ENCODE results near the gene SMURF1.
"Not testable (repeated sequence)": the region's sequence is repeated elsewhere in the genome, so short reads cannot be mapped to it uniquely, and the experiment has no call there.

The SMURF1 gene

DNA sequence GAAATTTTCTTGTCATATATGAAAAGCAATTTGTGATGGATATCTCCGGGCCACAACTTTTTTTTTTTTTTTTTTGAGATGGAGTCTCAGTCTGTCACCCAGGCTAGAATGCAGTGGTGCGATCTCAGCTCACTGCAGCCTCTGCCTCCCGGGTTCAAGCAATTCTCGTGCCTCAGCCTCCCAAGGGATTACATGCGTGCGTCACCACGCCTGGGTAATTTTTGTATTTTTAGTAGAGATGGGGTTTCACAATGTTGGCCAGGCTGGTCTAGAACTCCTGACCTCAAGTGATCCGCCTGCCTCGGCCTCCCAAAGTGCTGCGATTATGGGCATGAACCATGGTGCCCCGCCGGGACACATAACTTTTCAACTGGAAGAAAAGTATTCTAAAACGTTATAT lies 40.1 kb downstream of the SMURF1 start:
- in situ Hi-C loops (cut with HindIII; ENCODE audit: low pct_ligation_motif_present, low pct_unique_long_range_greater_than_20kb, low sequenced_read_pairs); DNase-seq: not testable (repeated sequence)

DNA sequence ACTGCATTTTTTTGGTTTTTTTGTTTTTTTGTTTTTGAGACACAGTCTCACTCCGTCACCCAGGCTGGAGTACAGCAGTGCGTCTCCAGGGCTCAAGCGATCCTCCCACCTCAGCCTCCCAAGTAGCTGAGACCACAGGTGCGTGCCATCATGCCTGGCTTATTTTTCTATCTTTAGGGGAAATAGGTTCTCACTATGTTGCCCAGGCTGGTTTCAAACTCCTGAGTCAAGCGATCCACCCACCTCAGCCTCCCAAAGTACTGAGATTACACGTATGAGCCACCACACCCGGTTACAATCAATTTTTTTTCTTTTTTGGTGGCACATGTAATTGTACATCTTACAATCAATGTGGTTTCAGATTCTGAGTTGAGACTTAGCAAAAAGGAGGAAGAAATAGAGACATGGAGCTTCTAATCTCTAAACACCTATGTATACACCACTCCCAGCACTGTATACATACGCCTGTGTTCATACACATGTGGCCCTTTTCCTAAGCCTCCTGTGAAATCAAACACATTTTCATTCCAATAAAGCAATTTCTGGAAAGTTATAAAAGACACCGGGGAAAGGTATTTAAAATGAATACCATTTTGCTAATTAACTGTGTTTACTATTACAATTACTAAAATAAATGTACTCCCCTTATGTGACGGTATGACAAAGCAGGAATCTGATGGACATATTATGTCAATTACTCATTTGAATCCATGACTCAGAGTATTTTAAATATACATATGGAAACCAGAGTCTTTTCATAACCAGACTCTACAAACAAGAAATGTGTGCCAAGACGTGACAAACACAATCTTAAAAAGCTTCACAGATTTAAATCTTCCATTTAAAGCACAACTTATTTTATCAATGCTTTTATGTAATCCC lies 40.9 kb downstream of the SMURF1 start:
- DNase-seq, result no peak
- in situ Hi-C loops (cut with HindIII; ENCODE audit: low pct_ligation_motif_present, low pct_unique_long_range_greater_than_20kb, low sequenced_read_pairs), result no loop called here

DNA sequence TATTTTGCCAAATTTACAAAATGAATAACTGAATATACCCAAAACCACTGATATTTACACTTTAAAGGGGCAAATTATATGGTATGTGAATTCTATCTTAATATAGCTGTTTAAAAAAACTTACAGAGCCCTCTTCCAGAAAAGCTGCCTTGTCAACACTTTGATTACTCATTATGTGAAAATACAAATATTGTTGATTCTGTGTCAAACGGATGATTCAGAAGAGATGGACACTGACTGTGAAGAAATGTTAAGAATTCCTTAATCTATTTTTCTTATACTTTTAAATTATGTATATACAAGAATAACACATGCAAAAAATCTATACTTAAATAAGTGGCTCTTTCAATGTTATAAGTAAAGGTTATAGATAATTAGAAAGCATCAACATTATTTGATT lies 41.5 kb downstream of the SMURF1 start:
- in situ Hi-C loops (cut with HindIII; ENCODE audit: low pct_ligation_motif_present, low pct_unique_long_range_greater_than_20kb, low sequenced_read_pairs), result no loop called here
- DNase-seq, result no peak

DNA sequence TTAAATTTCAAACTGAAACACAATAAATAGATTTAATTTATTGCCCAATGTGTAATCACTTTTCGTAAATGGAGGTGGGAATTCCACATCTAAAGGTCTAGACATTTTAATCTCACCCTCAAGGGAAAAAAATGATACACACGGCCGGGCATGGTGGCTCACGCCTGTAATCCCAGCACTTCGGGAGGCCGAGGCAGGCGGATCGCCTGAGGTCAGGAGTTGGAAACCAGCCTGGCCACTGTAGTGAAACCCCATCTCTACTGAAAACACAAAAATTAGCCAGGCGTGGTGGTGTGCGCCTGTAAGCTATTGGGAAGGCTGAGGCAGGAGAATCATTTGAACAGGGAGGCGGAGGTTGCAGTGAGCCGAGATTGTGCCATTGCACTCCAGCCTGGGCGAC lies 42.4 kb downstream of the SMURF1 start:
- DNase-seq; in situ Hi-C loops (cut with HindIII; ENCODE audit: low pct_ligation_motif_present, low pct_unique_long_range_greater_than_20kb, low sequenced_read_pairs): not testable (repeated sequence)

DNA sequence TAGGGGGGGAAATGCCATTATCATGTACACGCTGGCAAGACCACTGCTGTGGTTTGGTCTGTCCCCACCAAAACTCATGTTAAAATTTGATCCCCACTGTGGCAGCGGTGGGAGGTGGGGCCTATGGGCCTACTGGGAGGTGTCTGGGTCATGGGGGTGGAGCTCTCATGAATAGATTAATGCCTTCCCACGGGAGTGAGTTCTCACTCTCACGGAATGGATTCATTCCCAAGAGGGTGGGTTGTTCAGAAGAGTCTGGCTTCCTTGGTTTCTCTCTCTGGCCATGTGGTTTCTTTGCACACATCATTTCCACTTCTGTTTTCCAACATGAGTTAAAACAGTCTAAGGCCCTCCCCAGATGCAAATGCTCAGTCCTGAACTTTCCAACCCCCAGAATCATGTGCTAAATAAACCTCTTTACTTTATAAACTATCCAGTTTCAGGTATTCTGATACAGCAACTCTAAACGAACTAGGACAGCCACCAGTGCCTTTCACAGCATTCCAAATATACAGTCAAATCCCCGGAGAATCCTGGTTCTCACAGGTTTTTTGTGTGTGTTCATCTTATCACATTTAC lies 44.3 kb downstream of the SMURF1 start:
- in situ Hi-C loops (cut with HindIII; ENCODE audit: low pct_ligation_motif_present, low pct_unique_long_range_greater_than_20kb, low sequenced_read_pairs), result no loop called here

DNA sequence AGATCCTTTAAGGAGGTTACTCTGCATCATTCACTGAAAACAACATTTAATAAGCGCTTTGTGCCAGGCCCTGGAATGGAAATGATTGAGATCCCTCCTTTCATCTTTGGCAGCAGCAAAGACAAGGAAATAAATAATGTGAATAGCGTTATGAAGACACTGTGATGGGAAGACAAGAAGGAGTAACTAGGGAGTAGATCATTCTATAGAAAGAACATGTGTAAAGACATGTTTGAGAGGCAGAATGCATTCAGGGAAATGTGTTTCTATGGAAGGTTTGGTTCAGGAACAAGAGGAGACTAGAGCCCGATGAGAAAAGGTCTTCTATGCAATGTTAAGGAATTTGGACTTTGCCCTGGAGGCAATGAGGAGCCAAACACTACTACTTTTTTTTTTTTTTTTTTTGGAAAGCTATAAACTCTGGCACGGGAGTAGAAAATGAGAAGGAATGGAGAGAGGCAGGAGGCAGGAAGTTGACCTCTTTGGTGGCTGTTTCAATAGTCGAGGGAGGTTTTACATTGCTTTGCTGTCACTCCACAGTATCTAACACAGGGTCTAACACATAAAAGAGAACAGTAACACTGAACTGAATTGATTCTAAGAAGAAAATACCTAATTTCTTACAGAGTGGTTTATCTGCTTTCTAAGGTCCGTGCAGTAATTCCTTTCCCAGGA lies 44.9 kb downstream of the SMURF1 start:
- in situ Hi-C loops (cut with HindIII; ENCODE audit: low pct_ligation_motif_present, low pct_unique_long_range_greater_than_20kb, low sequenced_read_pairs), result no loop called here
- peak; percentile 87 for DNase-seq

More for the DNA sequence above, 44.3 kb downstream of the SMURF1 start:
- DNase-seq, result peak; percentile 24

DNA sequence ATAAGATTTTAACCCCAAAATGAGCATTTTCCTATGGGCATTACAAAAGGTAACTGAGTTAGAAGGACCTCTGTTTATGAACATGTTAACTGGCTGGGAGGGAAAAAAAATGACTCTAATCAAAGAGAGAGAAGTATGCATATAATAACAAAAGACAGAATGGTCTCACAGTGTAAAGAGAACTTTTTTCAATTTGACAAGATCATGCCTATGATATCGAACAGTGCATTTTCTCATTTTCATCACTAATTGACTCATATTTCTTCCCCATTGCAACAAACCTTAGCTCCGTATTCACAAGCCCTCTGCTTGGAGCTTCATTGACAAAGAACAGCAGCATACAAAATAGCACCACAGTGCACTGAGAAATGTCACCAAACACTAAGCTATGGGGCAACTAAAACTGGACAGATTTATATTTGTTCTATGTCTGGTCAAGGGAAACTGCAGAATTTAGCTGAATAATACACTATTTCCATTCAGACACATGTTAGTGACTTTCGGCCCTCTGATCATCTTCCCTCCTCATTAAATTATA lies 45.6 kb downstream of the SMURF1 start:
- in situ Hi-C loops (cut with HindIII; ENCODE audit: low pct_ligation_motif_present, low pct_unique_long_range_greater_than_20kb, low sequenced_read_pairs), result no loop called here
- no peak for DNase-seq

DNA sequence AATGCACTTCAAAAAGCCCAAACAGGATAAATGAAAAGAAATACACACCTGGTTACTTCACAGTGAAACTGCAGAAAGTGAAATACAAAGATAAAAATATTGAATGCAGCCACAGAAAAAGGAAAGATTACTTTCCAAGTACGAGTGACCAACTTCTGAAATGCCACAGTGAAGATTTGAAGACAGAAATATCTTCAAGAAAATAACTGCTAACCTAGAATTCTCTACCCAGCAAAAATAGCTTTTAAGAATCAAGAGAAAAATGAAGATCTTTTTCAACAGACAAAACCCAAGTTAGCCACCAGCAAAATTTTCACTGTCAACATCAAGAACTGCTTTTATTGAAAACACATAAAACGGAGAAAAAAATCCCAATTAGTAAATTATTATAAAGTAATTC lies 46.2 kb downstream of the SMURF1 start:
- in situ Hi-C loops (cut with HindIII; ENCODE audit: low pct_ligation_motif_present, low pct_unique_long_range_greater_than_20kb, low sequenced_read_pairs), result no loop called here
- no peak for DNase-seq

DNA sequence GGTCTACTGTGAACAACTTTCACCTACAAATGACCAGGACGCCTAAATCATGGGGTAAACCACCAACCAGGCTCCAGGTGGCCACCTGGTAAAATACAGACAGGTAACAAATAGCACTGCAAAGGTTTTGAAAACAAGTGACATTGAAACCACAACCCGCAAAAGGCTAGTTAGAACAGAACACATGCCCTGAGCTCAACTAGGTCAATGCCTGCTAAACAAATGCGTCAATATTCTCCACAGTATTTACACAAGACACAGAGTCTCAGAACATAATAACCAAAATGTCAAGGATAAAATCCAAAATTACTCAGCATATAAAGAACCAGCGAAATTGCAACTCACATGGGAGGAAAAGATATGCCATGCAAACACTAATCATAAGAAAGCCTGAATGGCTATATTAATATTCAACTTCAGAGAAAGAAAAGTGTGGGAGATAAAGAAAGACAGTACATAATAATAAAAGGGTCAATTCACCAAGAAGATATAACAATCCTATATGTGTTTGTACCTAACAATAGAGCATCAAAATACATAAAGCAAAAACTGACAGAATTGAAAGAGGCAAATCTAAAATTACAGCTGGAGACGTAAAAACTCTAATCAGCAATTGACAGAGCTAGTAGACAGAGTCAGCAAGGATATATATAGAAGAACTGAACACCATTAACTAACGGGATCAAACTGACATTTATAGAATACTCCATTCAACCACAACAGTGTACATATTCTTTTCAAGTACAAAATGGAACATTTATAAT lies 47.6 kb downstream of the SMURF1 start:
- in situ Hi-C loops (cut with HindIII; ENCODE audit: low pct_ligation_motif_present, low pct_unique_long_range_greater_than_20kb, low sequenced_read_pairs), result no loop called here
- no peak for DNase-seq

DNA sequence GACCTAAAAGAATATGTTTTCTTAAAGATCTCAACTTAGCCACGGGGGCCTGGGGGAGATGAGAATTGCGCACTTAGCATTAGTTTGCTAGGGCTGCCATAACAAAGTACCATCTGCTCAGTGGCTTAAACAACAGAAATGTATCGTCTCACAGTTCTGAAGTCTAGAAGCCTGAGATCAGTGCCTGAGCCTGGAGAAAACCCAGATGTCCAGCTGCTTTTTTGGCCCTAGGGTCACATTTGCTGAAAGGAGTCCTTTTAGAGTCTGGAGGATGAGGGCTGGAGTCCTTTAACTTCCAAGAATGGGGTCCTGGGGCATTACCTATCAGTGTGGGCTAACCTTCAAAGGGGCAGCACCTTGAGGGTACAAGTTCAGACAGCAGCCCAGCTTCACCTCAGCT lies 48.2 kb downstream of the SMURF1 start:
- DNase-seq, result no peak
- in situ Hi-C loops (cut with HindIII; ENCODE audit: low pct_ligation_motif_present, low pct_unique_long_range_greater_than_20kb, low sequenced_read_pairs), result no loop called here

DNA sequence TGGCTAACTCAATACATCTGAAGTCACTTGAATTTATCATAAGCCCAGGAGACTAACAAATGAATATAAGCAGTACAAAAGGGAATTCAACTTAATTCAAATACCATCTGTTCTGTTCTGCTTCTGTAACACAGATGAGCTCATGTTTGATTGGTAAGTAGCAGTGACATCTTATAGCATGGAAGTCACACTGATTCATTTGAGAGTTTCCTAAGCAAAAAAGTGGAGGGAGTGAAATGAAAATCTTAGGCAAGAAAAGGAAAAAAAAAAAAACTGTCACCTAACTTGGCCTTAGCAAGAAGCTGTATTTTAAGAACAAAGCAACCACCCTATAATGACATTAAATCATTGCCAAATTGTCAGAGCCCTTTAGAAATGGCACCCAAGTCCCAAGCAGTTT lies 49.5 kb downstream of the SMURF1 start:
- no peak for DNase-seq
- in situ Hi-C loops (cut with HindIII; ENCODE audit: low pct_ligation_motif_present, low pct_unique_long_range_greater_than_20kb, low sequenced_read_pairs), result no loop called here

DNA sequence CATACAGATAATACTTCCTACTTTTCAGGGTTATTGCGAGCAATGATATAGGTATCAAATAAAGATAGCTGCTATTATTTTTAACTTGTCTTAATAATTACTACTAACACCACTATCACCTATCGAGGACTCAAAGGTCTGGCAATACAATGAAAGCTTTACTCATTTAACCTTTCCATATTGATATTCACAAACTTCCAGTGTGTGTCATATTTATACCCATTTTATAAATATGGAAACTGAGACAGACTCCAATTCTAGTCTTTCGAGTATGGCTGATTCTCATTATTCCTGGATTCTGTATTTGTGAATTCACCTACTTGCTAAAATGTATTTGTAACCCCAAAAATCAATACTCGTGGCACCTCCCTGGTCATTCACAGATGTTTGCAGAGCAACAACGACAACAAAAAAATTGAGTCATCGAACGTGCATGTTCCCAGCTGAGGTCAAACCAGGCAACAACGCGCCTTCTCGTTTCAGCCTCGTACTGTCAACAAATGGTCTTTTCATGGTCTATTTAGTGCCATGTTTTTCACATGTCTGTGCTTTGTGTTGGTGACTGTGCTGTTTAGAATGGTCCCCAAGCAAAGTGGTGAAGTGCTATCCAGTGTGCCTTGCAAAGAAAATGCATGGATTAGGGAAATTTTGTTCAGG lies 51.7 kb downstream of the SMURF1 start:
- in situ Hi-C loops (cut with HindIII; ENCODE audit: low pct_ligation_motif_present, low pct_unique_long_range_greater_than_20kb, low sequenced_read_pairs), result no loop called here
- no peak for DNase-seq

DNA sequence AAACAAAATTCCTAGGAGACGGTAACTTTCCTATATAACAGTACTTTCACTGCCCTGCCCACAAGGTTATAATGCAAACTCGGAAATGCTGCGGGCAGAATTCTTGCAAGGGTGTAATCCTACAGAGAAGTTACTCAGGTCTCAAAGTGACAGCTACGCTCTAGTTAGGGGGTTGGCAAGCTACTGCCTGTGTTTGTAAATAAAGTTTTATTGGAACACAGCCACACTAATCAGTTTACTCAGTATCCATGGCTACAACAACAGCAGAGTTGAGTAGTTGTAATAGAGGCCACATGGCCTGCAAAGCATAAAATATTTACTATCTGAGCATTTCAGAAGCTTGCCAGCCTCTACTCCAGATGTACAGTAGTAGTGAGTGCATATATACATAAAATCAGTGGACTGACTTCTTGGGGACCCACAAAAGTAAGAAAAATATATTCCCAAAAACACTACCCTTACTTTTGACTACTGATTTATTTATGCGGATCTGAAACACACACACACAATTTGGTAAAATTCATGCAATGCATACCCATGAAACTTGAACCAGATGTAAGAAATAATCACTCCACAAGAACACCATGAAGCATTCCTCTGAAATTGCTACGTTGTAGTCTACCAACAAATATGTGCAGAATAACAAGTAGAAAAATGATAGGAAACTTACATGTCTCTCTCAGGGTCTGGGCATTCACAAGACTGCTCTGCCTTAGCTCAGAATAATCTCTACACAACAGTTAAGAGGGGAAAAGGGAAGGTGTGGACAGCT lies 53.0 kb downstream of the SMURF1 start:
- DNase-seq, result no peak
- in situ Hi-C loops (cut with HindIII; ENCODE audit: low pct_ligation_motif_present, low pct_unique_long_range_greater_than_20kb, low sequenced_read_pairs), result no loop called here

DNA sequence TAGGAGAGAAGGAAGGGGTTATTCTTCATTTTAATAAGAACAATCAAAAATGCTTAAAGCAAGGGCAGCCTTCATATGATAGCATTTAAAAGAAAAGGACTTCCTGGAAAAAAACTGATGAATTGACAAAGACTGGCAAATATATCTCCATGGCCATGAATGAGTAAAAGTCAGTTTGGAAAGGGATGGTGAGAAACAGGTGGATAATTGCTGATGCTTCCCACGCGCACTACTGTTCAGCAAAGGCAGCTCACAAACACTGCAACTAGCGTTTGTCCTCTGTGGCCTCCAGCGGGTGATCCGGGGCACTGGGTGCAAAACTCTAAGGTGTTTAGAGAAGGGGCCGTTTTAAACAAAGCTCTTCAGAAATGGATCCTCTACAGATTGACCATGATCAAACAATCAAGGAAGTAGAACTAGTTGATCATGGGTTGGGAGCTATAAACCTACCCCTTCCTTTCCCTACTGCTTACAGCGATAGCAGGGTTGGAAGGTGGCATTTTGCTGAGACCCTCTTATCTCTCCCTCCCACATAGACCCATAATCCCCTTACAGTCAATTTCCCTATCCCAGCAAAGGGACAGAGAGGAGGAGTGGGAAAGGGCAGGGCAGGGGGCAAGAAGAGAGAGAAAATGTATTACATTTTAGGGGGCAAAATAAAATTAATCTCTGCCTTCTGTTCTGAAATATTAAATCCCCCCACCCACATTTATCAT lies 53.8 kb downstream of the SMURF1 start:
- in situ Hi-C loops (cut with HindIII; ENCODE audit: low pct_ligation_motif_present, low pct_unique_long_range_greater_than_20kb, low sequenced_read_pairs), result no loop called here
- no peak for DNase-seq

DNA sequence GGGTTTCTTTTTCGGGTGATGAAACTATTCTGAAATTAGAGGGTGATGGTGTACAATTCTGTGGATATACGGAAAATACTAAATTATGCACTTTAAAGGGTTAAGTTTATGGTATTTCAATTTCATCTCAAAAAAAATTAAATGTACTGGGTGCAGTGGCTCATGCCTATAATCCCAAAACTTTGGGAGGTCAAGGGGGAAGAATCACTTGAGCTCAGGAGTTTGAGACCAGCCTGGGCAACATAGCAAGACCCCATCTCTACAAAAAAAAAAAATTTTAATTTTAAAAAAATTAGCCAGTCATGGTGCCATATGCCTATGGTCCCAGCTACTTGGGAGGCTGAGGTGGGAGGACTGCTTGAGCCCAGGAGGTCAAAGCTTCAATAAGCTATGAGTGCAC lies 57.0 kb downstream of the SMURF1 start:
- in situ Hi-C loops (cut with HindIII; ENCODE audit: low pct_ligation_motif_present, low pct_unique_long_range_greater_than_20kb, low sequenced_read_pairs), result no loop called here
- DNase-seq, result no peak

DNA sequence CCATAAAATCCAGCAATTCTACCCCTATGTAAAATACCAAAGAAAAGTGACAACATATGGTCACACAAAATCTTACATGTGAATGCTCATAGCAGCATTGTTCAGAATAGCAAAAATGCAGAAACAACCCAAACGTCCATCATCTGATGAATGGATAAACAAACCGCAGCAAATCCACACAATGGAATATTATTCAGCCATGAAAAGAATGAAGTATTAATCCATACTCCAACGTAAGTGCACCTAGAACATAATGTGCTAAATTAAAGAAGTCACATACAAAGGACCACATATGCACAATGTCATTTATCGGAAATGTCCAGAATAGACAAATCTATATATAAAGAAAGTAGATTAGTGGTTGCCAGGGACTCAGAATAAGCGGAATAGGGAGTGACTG lies 57.4 kb downstream of the SMURF1 start:
- in situ Hi-C loops (cut with HindIII; ENCODE audit: low pct_ligation_motif_present, low pct_unique_long_range_greater_than_20kb, low sequenced_read_pairs), result no loop called here
- DNase-seq, result no peak

DNA sequence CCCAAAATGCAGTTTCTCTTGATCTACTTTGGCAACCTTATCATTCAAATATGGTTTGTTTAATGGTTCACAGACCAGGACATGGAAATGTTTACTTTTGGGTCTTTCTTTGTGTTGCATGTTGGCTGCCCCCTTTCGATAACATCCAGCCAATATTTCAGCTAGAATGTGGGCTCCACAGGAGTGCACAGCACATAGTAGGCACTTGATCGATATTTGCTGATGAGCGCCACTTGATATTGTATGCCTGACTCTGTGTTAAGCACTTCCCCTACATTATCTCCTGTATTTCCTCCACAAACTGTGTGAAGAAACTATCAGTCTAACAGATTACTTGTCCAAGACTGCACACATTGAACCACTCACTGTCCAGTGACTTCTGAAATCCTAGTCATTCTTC lies 60.2 kb downstream of the SMURF1 start:
- in situ Hi-C loops (cut with HindIII; ENCODE audit: low pct_ligation_motif_present, low pct_unique_long_range_greater_than_20kb, low sequenced_read_pairs), result no loop called here
- DNase-seq, result no peak

Data from ACHN (cell line).